Smooth muscle cell of the brain vasculature (primary cell): ENCODE measurements around the gene MLLT3.

Source experiments
- DNase-seq: peaks from one replicate; pipeline ENCODE4 v3.0.0-alpha.2; 2012; ENCODE audit warnings: low read depth, low spot score

MLLT3 gene

DNA sequence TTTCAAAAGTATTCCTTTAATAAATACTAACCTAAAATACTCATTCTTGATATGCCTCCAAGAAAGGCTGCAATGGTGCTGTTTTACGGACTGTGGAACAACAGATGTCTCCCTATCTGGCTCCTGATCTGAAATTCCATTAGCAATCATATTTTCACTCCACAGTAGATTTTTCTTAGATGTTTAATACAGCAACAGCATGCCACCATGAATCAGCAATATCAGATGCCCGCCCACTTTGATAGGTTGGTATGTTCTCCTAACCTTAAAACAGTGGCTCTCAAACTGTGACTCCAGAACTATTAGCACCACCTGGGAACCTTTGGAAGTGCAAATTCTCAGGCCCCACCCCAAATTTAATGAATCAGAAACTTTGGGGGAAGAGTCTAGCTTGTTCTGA, 110.2 kb downstream of the MLLT3 start:
- DNase-seq: no peak

DNA sequence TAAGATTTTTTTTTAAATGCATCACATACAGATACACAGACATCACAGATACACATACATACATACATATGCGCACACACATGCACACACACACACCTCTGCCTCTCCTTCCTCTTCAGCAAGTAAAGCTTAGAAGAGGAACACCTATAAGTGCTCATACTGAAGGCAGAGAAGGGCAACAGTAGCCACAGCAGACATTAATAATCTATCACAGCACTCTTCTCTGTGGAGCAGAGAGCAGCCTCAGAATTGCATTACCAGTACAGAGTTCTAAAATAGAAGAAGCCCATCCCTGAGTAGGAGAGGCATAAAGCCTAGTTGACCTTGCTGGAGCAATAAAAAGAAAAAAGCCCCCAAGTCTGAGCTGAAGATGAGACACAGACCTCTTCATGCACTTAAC, 110.6 kb downstream of the MLLT3 start:
- DNase-seq: no peak

DNA sequence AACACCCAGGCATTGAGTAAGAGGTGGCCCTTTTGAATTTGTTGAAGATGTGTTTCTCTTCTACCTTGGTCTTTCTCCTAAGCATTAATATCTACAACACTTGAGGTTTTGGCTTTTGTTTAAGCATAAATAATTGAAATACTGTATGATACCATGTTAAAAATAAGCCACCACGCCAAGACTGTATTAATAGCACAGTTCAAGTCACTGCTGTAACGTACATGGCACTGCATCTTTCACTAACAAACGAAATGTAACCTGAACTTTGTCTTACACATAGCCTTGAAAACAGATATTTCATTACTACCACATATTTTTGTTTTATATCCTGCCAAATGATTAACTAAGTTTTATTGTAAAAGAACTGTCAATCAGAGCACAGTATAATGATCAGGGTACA, 112.8 kb downstream of the MLLT3 start:
- no peak for DNase-seq

DNA sequence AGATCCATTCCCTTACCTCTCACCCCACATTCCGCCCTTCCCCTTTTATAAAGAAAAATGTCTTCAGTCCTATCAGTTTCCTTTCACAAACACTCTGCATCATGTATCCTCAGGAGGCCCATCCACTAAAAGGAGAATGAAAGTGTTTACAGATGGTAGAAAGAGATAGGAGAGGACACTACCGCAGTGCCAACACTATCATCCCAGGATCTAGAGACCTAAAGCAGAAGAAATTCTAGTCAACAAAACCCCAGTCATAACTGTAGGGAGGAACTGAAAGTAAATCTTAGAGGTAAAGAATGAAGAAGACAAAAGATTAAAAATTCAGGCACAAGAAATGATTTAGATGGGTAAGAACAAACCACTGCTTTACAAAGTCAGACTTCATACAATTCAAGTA, 114.1 kb downstream of the MLLT3 start:
- DNase-seq: no peak

DNA sequence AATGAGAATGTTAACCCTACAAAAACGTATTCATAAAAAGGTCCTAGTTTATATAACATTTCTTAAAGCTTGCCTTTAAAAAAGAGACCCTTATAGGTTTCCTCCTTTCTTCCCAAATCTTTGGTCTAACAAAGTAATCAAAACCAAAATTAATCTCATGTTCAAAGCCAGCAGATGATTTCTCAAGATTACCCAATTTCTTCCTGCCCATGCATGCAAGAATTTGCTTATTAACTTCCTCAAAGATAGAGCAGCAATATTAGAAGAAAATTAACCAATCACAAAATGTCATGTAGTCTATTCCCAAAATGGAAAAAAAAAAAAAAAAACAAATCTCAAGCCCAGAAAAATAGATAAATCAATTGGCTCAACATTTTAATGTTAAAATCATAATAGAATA, 114.9 kb downstream of the MLLT3 start:
- DNase-seq: no peak

DNA sequence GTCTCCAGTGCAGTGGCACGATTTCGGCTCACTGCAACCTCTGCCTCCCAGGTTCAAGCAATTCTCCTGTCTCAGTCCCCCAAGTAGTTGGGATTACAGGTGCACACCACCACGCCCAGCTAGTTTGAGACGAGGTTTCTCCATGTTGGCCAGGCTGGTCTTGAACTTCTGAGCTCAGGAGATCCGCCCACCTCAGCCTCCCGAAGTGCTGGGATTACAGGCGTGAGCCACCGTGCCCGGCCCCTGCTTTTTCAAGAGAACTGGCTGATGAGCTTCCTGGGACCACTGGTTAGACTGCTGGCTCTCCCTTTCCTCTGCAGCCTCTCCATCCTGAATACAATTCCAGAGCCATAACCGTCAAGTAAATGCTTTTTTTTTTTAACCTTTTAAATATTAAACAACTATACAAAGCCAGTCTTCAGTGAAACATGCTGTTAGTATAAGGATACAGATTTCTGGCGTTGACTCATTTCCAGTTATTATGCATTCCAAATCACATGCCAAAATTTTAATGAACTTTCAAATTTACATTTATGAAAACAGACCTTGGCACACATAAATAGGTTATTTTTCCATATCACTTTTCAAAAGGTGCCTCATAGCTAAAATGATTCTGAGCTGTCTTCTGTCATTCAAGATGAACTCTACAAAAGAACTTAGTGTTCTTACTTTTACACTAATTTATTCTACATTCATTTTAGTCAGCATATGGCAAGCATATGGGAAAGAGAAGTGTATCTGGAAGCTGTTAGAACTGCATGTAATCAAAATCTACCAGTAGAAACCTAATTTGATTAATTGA, 116.0 kb downstream of the MLLT3 start:
- no peak for DNase-seq

DNA sequence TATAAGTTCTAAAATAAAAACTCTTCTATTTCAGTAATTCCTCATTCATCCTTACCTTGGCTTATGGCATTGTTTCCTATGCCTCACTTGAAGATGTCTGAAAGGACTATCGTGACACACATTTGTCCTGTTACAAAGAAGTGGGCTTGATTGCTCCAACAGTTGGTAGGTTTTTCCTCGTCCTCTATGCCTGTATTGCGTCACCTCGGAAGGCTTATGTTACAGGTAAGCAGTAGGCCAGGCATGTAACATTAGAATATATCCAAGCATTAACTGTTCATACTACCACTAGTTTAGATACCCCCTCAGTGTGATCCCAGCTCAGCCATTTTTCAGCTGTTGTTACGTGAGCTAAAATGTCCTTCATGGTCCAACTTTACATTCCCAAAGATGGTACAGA, 116.7 kb downstream of the MLLT3 start:
- no peak for DNase-seq

DNA sequence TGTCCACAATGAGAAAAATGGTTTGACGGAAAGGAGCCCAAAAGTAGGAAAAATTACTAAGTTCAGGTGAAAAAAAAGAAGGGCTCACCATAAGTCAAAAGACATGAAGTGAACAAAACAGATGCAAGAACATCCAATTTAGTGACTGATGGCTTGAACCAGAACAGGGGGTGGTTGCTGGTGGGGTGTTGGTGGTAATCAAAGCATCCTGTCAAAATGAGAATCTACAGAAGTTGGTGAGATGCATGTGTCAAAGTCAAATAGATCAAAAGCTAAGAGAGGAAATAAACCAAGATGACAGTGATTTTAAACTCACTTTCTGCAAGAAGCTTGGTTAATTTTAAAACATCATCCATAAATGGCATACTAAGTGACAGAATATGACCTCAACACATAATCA, 117.4 kb downstream of the MLLT3 start:
- DNase-seq: no peak

DNA sequence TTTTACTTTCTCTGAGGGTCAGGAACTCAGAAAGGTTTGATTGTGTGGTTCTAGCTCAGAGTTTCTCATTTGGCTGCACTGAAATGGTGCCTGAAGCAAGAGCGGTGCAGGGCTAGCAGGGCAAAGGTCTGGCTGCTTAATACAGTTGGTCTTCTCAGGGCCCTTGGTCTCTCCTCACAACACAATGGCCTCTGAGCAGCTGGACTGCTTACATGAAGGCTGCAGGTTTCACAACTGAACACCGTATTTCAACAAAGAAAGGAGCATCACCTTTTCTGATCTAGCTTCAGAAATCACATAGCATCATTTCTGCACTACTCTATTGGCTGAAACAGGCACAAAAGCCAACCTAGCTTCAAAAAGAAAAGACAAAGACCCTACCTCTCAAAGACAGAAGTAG, 122.2 kb downstream of the MLLT3 start:
- no peak for DNase-seq

DNA sequence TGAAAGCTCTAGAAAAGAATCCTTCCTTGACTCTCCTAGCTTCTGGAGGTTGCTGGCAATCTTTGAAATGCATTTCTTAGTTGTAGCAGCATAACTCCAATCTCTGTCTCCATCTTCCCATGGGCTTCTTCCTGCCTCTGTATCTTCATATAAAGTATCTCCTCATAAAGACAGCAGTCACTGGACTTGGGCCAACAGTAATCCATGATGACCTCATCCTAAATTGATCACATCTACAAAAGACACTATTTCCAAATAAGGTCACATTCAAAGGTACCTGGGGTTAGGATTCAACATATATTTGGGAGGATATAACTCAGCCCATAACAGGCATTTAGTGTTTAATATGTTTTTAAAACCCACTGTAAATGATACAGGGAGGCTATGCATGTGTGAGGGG, 123.3 kb downstream of the MLLT3 start:
- no peak for DNase-seq

DNA sequence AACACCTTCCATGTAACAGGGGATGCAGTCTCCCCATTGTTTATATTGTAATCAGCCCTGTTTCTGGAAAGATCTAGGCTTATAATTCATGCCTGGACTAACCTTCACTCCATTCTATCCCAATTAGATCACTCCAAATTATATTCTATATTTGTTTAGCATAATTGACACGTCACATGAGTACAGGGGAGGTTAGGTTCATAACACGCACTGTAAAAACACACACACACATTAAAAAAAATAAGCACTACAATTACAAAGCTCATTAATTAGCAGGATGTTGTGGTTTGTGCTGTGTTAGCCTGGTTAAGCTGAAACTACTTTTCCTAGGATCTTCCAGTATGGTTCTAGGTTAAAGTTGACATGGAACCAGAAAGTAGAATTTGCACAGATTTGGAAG, 126.0 kb downstream of the MLLT3 start:
- no peak for DNase-seq

DNA sequence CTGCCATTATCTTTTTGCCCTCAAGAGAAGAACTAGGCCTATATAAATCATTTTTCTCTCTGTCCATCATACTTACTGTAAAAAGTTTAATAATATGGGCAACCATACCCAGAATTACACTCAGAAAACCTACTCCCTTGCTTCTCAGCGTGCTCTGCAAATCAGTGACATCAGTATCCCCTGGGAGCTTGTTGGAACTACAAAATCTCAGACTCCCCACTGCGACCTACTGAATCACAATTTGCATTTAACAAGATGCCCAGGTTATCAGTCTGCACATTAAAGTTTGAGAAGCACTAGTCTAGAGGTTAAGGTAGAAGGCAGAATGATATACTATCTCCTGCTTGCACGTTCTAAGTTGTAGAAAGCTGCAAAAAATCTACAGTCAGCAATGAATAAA, 127.2 kb downstream of the MLLT3 start:
- DNase-seq: no peak

DNA sequence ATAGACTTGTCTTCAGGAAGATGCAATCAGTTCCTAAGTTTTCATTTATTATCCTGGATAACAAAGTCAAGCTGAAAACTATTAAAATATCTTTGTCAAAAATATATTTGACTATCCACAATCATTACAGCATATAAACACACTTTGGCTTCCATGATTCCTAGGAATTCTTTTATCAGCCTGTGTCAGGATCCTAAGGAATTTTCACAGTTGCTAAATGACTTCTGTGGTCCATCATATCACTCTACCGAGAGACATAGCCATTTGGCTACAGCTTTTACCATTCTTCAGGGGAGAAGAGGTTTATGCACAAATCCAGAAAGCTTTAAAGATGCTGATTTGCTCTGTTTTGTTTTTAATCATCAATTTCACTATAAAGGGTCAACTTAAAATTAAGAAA, 128.3 kb downstream of the MLLT3 start:
- DNase-seq: no peak

DNA sequence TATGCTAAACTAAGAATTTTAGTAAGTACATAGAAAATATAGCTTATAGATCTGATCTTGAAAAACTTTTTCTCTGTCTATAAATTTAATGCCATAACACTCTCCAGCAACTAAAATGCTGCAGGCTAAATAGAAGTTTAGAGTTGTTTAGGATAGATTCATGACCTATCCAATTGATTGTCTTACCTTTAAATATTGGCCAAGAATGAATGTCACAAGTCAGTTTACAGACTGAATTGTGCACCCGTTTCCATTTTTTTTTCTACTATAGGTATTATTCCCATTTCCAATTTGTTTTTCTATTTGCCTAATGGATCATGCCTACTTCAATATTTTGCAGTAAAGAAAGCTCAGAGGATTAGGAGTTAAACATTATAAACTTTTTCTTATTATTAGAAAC, 129.5 kb downstream of the MLLT3 start:
- DNase-seq: no peak

DNA sequence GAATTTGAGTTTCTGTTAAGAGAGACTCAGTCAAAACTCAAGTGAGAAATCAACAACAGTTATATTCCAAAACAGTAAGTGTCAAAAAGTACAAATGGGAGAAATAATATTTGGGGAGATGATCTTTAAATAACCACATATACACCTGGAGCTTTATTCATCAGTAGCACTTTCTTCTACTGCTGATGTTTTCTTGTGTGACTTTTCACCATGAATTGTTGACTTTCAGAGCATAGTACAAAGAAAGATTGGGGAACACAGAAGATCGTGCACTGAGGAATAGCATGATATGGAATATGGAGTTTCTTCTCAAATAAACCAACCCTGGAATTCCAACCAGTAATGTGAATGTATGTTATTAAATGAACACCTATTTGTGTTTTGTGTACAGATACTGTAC, 130.7 kb downstream of the MLLT3 start:
- no peak for DNase-seq

DNA sequence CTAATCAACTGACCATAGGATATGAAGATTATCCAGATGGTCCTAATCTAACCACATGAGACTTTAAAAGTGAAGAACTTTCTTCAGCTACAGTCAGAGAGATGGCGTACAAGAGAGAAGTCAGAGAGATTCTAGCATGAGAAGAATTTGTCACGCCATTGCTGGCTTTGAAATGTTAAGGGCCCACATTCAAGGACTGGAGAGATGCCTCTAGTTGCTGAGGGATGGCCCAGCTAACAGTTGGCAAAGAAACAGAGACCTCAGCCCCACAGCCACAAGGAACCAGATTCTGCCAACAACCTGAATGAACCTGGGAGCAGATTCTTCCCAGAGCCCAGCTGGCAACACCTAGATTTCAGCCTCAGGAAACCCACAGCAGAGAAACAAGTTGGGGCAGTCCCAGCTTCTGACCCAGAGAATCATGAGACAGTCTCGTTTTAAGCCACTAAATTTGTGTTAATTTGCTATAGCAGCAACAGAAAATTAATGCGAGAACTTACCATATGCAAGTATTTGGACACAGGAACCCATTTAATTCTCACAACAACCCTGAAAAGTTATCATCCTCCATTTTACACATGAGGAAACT, 132.0 kb downstream of the MLLT3 start:
- DNase-seq: no peak

DNA sequence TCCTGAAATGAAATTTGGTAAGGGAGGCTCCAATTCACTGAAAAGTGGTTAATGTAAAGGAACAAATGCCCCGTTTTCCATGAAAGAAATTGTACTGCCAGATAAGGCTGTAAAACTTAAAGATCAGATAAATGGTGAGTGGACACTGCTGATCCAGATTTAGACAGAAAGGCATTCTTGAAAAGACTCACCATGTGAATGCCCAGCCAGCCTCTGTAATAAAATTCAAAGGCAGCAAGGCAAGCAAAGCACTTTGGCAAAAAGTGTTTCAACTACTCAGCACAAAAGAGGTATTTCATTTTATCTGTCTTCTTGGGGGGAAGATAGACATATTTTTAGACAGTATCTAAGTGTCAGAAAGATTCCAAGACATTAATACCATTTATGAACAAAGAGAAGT, 133.6 kb downstream of the MLLT3 start:
- no peak for DNase-seq

DNA sequence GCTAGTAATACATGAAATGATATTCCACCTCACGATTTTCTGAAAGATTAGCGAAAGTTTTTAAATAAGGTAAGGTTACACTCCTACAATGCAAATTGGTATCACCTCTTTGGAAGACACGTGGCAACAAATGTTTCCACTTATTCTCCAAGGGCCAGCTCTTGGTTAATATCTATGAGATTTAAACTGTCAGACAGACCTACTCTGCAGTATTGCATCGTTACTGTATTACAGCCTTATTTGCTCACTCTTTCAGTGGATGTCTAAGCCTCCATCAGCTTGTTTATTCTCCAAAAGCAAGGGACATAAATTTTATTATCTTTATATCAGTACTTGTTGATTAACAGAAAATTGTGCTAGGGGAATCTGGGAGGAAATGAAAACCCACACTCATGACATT, 135.7 kb downstream of the MLLT3 start:
- DNase-seq: no peak

DNA sequence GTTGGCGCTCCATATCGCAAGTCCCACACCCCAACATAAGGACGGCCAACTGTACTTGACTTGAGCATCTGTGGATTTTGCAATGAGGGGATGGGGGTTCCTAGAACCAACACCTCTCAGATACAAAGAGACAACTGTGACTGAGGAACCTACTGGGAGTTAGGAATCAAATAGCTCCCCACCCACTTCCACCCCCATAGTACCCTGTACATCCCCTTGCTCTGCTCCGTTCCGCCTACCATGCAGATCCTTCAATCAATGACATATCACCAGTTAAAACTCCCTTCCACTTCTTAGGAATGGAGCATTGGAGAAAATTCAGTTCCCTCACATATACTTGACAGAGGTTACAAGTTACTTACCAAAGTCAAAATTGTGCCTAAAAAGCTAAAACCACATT, 140.9 kb downstream of the MLLT3 start:
- DNase-seq: no peak

DNA sequence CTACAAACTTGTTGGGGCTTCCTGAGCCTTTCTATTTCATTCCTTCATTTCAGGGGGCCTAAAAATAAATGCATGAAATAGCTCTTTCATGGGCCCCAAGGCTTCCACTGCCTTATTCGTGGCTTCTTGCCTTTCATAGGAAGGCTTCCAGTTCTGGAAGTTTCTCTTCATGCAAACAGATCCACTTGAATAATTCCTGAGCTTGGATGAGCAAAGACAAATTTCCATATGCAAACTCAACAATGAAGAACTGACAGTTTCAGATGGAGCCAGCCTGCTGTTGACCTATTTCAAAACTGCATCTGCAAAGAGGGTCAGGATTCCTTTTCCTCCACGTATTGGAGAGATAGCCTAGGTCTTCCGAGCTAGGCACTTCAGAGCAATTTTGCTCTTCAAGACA, 142.1 kb downstream of the MLLT3 start:
- DNase-seq: no peak

DNA sequence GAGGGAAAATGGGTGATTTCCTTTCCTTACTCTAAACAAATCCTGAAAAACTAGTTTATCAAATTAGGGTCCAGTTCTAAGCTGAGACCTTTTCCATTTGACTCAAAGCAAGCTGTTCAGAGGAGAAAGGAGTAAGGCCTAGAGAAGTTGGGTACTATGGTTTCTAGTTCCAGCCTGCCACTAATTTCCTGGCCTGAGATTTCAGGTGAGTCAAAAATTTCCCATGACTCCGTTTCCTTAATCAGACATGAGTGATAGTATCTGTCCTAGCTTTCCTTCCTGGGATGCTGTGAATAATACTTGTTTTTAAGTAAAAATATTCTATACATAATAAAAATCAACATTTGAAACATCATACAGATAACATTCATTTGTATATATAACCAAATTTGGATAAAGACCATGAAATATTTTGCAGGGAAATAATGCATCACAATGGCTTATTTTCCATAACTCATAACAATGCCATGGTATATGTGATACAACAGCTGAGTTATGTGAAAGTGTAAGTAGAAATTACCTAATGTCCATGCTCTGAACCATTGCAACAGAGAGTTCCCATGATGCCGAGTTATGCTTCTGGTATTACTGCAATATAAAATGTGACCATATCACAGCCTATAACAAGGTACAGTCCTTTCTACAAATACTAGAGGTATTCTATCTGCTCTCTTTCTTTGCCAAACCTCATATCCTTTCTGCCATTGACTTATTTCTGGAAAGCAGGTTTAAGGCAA, 142.7 kb downstream of the MLLT3 start:
- no peak for DNase-seq

DNA sequence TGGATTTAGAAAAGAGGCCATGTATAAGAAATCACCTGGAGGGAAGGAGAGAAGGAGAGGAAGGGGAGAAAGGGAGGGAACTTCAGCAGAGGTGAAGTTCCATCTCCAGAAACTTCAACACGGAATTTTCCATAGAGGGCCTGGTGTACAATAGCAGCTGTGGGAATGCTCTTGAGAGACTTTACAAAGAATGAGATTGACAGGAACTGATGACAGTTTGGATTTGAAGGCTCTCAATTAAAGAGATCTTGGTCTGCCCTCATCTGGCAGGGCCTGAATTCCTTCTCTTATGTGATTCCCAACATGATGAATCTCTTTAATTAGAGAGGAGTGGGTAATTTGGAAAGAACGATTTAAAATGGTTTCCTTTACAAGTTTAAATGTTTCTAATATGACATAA, 143.5 kb downstream of the MLLT3 start:
- no peak for DNase-seq
